H1 (cell line): ENCODE measurements around the gene GJD3. TPM values are rescaled to one million over a fixed set of nuclear protein-coding genes. Genes with fewer than 3 reads are reported as not detected.

Source experiments
- CTCF ChIA-PET: fragments of 300-600 bp; sonication (Branson Sonifier 250); formaldehyde crosslinking; loops from one replicate; lab custom pipeline; 2021; ENCODE audit not compliant: partially characterized antibody; lab: Charles Lee
- POLR2A ChIA-PET: fragments of 300-600 bp; sonication (Branson Sonifier 250); formaldehyde crosslinking; loops from one replicate; lab custom pipeline; 2021; ENCODE audit warnings: inconsistent platforms; ENCODE audit not compliant: partially characterized antibody; lab: Charles Lee
- DNase-seq, 2 experiments: peaks; one replicate each; pipeline versions ENCODE4 v3.0.0 to v3.0.0-alpha.2; 2010 to 2022; ENCODE audit warnings: low spot score in 2 of 2, low read depth in 1 of 2, mixed read lengths in 1 of 2
- FAIRE-seq: peaks from 2 replicates; lab custom pipeline; 2011; peaks lifted over from hg19 to GRCh38; lab: Jason Lieb, UNC
- H2AFZ ChIP-seq: 2 replicates; pipeline ENCODE4 v1.8.1; 2012; ENCODE audit warnings: low read length, inconsistent platforms
- H2AK5ac ChIP-seq: 2 replicates; pipeline ENCODE4 v1.6.1; 2013; ENCODE audit warnings: low read depth, low read length
- H2BK120ac ChIP-seq: replicated peaks from 2 replicates; pipeline ENCODE3; 2013; ENCODE audit warnings: low read depth, low read length, inconsistent platforms
- H2BK12ac ChIP-seq: 2 replicates; pipeline ENCODE4 v1.6.1; 2013; ENCODE audit warnings: low read depth, low read length
- H2BK15ac ChIP-seq: 2 replicates; pipeline ENCODE4 v1.6.1; 2013; ENCODE audit warnings: low read length
- H2BK20ac ChIP-seq: 2 replicates; pipeline ENCODE4 v1.6.1; 2013; ENCODE audit warnings: low read length
- H2BK5ac ChIP-seq: 2 replicates; pipeline ENCODE4 v1.6.1; 2013; ENCODE audit warnings: low read depth, low read length
- H3K14ac ChIP-seq: 2 replicates; pipeline ENCODE4 v1.6.1; 2013; ENCODE audit warnings: inconsistent platforms; ENCODE audit not compliant: insufficient read length
- H3K18ac ChIP-seq: 2 replicates; pipeline ENCODE4 v1.6.1; 2013; ENCODE audit warnings: low read length; ENCODE audit errors: extremely low read depth
- H3K23ac ChIP-seq: 2 replicates; pipeline ENCODE4 v1.6.1; 2013; ENCODE audit warnings: inconsistent platforms; ENCODE audit not compliant: insufficient read length
- H3K23me2 ChIP-seq: 2 replicates; pipeline ENCODE4 v1.6.1; 2013; ENCODE audit warnings: low read depth, low read length
- H3K27ac ChIP-seq: 2 replicates; pipeline ENCODE4 v1.6.1; 2011; ENCODE audit warnings: low read depth, low read length, inconsistent platforms
- H3K27me3 ChIP-seq, 4 experiments: replicated peaks in 1 of 4; 1 replicate in 1 of 4; 2 replicates in 3 of 4; pipeline versions ENCODE4 v1.6.1 to v1.8.1; 2011 to 2013; ENCODE audit warnings: low read length in 3 of 4, mild to moderate bottlenecking in 3 of 4, inconsistent platforms in 2 of 4, mixed read lengths in 2 of 4, moderate library complexity in 1 of 4; ENCODE audit not compliant: control insufficient read depth in 3 of 4, insufficient read depth in 3 of 4; ENCODE audit errors: extremely low read depth in 1 of 4
- H3K36me3 ChIP-seq, 4 experiments: 2 replicates each; pipeline versions ENCODE4 v1.6.1 to v1.8.1; 2011 to 2013; ENCODE audit warnings: mild to moderate bottlenecking in 4 of 4, low read length in 3 of 4, moderate library complexity in 2 of 4, control low read depth in 1 of 4, inconsistent platforms in 1 of 4; ENCODE audit not compliant: insufficient read depth in 4 of 4, control insufficient read depth in 2 of 4
- H3K4ac ChIP-seq: replicated peaks from 2 replicates; pipeline ENCODE3; 2013; ENCODE audit warnings: low read length, low read depth, mixed read lengths, inconsistent platforms; ENCODE audit not compliant: insufficient read length
- H3K4me1 ChIP-seq, 4 experiments: replicated peaks in 1 of 4; 1 replicate in 1 of 4; 2 replicates in 3 of 4; pipeline versions ENCODE4 v1.6.1 to v1.8.1; 2011 to 2013; ENCODE audit warnings: low read length in 3 of 4, inconsistent platforms in 2 of 4, mixed read lengths in 1 of 4; ENCODE audit not compliant: insufficient read depth in 4 of 4, control insufficient read depth in 3 of 4
- H3K4me2 ChIP-seq, 2 experiments: 2 replicates each; pipeline versions ENCODE4 v1.6.1 to v1.8.1; 2011 to 2013; ENCODE audit warnings: low read depth in 2 of 2, low read length in 2 of 2, control low read depth in 1 of 2, inconsistent platforms in 1 of 2, mild to moderate bottlenecking in 1 of 2; ENCODE audit not compliant: insufficient read depth in 1 of 2
- H3K4me3 ChIP-seq, 4 experiments: fragments of 200-600, 300-600 bp in 1 of 4; sonication (generic), shearing (Covaris generic), sonication (Bioruptor Twin) in 1 of 4; 2 replicates each; pipeline versions ENCODE4 v1.5.1 to v1.8.1; 2011 to 2016; ENCODE audit warnings: low read length in 4 of 4, low read depth in 3 of 4, control low read depth in 2 of 4, inconsistent platforms in 2 of 4, mild to moderate bottlenecking in 2 of 4, mixed read lengths in 1 of 4, moderate library complexity in 1 of 4; ENCODE audit not compliant: insufficient read depth in 2 of 4; ENCODE audit errors: extremely low read depth in 1 of 4
- H3K56ac ChIP-seq: replicated peaks from 2 replicates; pipeline ENCODE3; 2013; ENCODE audit warnings: low read depth, mild to moderate bottlenecking, mixed read lengths, low read length, inconsistent platforms; ENCODE audit not compliant: insufficient read length
- H3K79me1 ChIP-seq: 2 replicates; pipeline ENCODE4 v1.6.1; 2013; ENCODE audit warnings: low read depth, low read length, control low read depth
- H3K79me2 ChIP-seq, 2 experiments: 2 replicates each; pipeline versions ENCODE4 v1.6.1 to v1.8.1; 2012 to 2013; ENCODE audit warnings: low read length in 2 of 2, mild to moderate bottlenecking in 2 of 2, inconsistent platforms in 1 of 2; ENCODE audit not compliant: insufficient read depth in 2 of 2, control insufficient read depth in 1 of 2
- H3K9ac ChIP-seq, 4 experiments: replicated peaks in 1 of 4; 1 replicate in 1 of 4; 2 replicates in 3 of 4; pipeline versions ENCODE4 v1.6.1 to v1.8.1; 2011 to 2013; ENCODE audit warnings: low read depth in 3 of 4, low read length in 3 of 4, control low read depth in 2 of 4, mild to moderate bottlenecking in 2 of 4, moderate library complexity in 2 of 4, inconsistent platforms in 1 of 4; ENCODE audit errors: extremely low read depth in 1 of 4
- H3K9me3 ChIP-seq, 2 experiments: 2 replicates each; pipeline versions ENCODE4 v1.6.1 to v1.8.1; 2012 to 2013; ENCODE audit warnings: mild to moderate bottlenecking in 2 of 2, moderate library complexity in 2 of 2, control low read depth in 1 of 2, inconsistent platforms in 1 of 2, low read depth in 1 of 2, low read length in 1 of 2, mixed read lengths in 1 of 2; ENCODE audit not compliant: insufficient read depth in 2 of 2
- H4K20me1 ChIP-seq, 2 experiments: replicated peaks in 1 of 2; 2 replicates each; pipeline versions ENCODE3 to v1.8.1; 2011 to 2013; ENCODE audit warnings: inconsistent platforms in 2 of 2, low read length in 2 of 2, mild to moderate bottlenecking in 1 of 2; ENCODE audit not compliant: insufficient read depth in 2 of 2, control insufficient read depth in 1 of 2
- H4K5ac ChIP-seq: 2 replicates; pipeline ENCODE4 v1.6.1; 2013; ENCODE audit warnings: low read length, low read depth, mixed read lengths, inconsistent platforms; ENCODE audit not compliant: insufficient read length
- H4K8ac ChIP-seq: 2 replicates; pipeline ENCODE4 v1.8.0; 2013; ENCODE audit warnings: mild to moderate bottlenecking, moderate library complexity, low read length, inconsistent platforms; ENCODE audit not compliant: insufficient read depth; ENCODE audit errors: extremely low read depth
- H4K91ac ChIP-seq: replicated peaks from 2 replicates; pipeline ENCODE3; 2013; ENCODE audit warnings: low read length, mixed read lengths, inconsistent platforms; ENCODE audit not compliant: insufficient read length
- CEBPB ChIP-seq: IDR thresholded peaks from 2 replicates; pipeline ENCODE4 v1.6.1; 2012; ENCODE audit warnings: low read depth, low read length
- CTBP2 ChIP-seq: IDR thresholded peaks from 2 replicates; pipeline ENCODE4 v1.7.0; 2011; ENCODE audit warnings: borderline replicate concordance, mild to moderate bottlenecking, moderate library complexity, mixed read lengths, low read length; ENCODE audit not compliant: insufficient read depth, insufficient read length
- EGR1 ChIP-seq: IDR thresholded peaks from 2 replicates; pipeline ENCODE4 v1.6.1; 2011; ENCODE audit warnings: low read depth, low read length, borderline replicate concordance
- EZH2 ChIP-seq: fragments of 200-600 bp; sonication (generic); IDR thresholded peaks from 2 replicates; pipeline ENCODE4 v1.7.1; 2012; ENCODE audit warnings: low read depth, mild to moderate bottlenecking, moderate library complexity, low read length, inconsistent platforms; ENCODE audit not compliant: severe bottlenecking
- HDAC2 ChIP-seq, 2 experiments: fragments of 300-600 bp in 1 of 2; sonication (generic) in 1 of 2; IDR thresholded peaks; 2 replicates each; pipeline ENCODE4 v1.6.1; 2011 to 2012; ENCODE audit warnings: low read depth in 2 of 2, low read length in 2 of 2, mild to moderate bottlenecking in 2 of 2, moderate library complexity in 2 of 2, borderline replicate concordance in 1 of 2, inconsistent platforms in 1 of 2
- POLR2AphosphoS5 ChIP-seq: IDR thresholded peaks from 2 replicates; pipeline ENCODE4 v1.6.1; 2011; ENCODE audit warnings: low read depth, low read length
- TBP ChIP-seq: IDR thresholded peaks from 2 replicates; pipeline ENCODE4 v1.6.1; 2011; ENCODE audit warnings: low read depth, low read length, improper control_type of control experiment
- WGBS, 2 experiments: shearing (Covaris generic) in 1 of 2; methylation state at CpG; one replicate each; pipeline versions ENCODE4 v1.1.6 to v1.1.7; 2013 to 2015; ENCODE audit warnings: low lambda C conversion rate in 2 of 2, mixed read lengths in 2 of 2, inconsistent platforms in 1 of 2, low coverage in 1 of 2, missing lambda C conversion rate in 1 of 2; ENCODE audit not compliant: insufficient replicate concordance in 2 of 2, insufficient coverage in 1 of 2, insufficient read length in 1 of 2; ENCODE audit errors: extremely low coverage in 1 of 2, missing lambda C conversion rate in 1 of 2; 5-methylcytosine and 5-hydroxymethylcytosine counted together
- polyA plus RNA-seq, 7 experiments: library from polyadenylated mRNA; depleted of rRNA in 3 of 7; stranded (reverse) in 5 of 7; unstranded in 2 of 7; fragments of >200 nt in 5 of 7; fragments of 200-250 nt in 2 of 7; gene quantifications; 1 replicate in 5 of 7; 2 replicates in 1 of 7; 4 replicates in 1 of 7; pipeline versions ENCODE4 v1.2.1 to v1.2.3, GENCODE V29; 2011 to 2013; ENCODE audit warnings: missing spikeins in 2 of 7, mixed read lengths in 2 of 7
- total RNA-seq: library from RNA; stranded (reverse); fragmentation: NEBNext Ultra II Directional; extraction: Animal tissue kit (Norgen Biotek cat#: 25700); gene quantifications from 2 replicates; pipeline ENCODE4 v1.2.1, GENCODE V29; 2021
- TF ChIP-seq, protein P1 (sequence below), 3 experiments: IDR thresholded peaks; 1 replicate in 2 of 3; 2 replicates in 1 of 3; pipeline versions ENCODE4 v1.5.1 to v1.6.1; 2011; ENCODE audit warnings: low read length in 3 of 3, mild to moderate bottlenecking in 3 of 3, inconsistent platforms in 2 of 3, low read depth in 1 of 3, moderate library complexity in 1 of 3; ENCODE audit not compliant: insufficient read depth in 1 of 3; ENCODE audit errors: control extremely low read depth in 1 of 3

Gene GJD3
- total and polyA plus RNA-seq, 2 of the 8 experiments (the other 6 are each of a cell fraction or from before 2014, with no cell fraction given) = 0.53 to 1.9 TPM

DNA sequence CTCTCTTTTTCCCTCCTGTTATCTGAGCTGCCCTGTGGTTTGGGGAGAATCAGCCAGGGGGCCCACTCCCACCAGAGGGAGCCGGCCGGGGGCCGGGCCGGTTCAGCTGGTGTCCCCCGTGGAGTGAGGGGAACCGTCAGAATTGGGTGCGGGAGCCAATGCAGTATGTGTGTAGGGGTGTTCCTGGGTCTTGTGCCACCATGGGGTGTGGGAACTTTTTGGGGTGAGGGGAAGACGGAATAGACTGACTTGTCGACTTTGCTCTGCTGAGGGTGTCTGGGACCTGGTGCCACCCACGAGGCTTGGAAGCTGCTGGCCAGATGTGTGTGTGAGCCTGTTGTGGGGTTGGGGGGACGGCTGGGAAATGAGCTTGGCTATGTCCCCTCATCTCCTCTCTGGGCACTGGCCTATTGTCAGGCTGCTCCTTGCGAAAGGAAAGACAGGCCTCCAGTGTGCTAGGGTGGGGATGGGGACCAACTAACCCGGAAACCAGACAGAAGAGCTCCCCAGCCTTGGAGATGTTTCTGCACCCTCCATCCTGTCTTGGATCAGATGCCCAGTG, 45.6 kb downstream of the GJD3 start:
- Histone ChIP-seq H3K4me2 (peak overlapping the region; percentile 75 to 97), H3K14ac (no peak overlapping the region), H3K56ac (no peak overlapping the region), H2AK5ac (no peak overlapping the region), H2AFZ (no peak overlapping the region), H4K8ac (no peak overlapping the region), H2BK20ac (no peak overlapping the region), H3K18ac (no peak overlapping the region), H4K91ac (no peak overlapping the region)
- FAIRE-seq (no peak), DNase-seq (no peak)
- CTCF ChIA-PET = interaction anchor here (0.9 to 39.2 kb wide), 6 partner anchors 9 to 34 kb away, joined by 4 to 1198 read pairs (median 6); partner anchors contain the start of genes GJD3 and RARA
- TF ChIP-seq TBP (no peak), CEBPB (no peak), HDAC2 (IDR thresholded peaks at IDR 0.05; ENCODE audit: borderline replicate concordance in 1 of 2, low read depth in 2 of 2, low read length in 2 of 2) (no peak), POLR2AphosphoS5 (no peak), CTBP2 (no peak), EZH2 (peak; percentile 14), EGR1 (no peak)
- TF ChIP-seq, protein P1, sequence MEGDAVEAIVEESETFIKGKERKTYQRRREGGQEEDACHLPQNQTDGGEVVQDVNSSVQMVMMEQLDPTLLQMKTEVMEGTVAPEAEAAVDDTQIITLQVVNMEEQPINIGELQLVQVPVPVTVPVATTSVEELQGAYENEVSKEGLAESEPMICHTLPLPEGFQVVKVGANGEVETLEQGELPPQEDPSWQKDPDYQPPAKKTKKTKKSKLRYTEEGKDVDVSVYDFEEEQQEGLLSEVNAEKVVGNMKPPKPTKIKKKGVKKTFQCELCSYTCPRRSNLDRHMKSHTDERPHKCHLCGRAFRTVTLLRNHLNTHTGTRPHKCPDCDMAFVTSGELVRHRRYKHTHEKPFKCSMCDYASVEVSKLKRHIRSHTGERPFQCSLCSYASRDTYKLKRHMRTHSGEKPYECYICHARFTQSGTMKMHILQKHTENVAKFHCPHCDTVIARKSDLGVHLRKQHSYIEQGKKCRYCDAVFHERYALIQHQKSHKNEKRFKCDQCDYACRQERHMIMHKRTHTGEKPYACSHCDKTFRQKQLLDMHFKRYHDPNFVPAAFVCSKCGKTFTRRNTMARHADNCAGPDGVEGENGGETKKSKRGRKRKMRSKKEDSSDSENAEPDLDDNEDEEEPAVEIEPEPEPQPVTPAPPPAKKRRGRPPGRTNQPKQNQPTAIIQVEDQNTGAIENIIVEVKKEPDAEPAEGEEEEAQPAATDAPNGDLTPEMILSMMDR (IDR thresholded peaks at IDR 0.05; ENCODE audit: control extremely low read depth in 1 of 3, insufficient read depth in 1 of 3, low read depth in 1 of 3, low read length in 3 of 3) = peak in 1 of 3 experiments; percentile 6; a peak in 1 of 4 replicates
- TF ChIP-seq, all 59 proteins: peak for 2
- Histone ChIP-seq H3K79me1 (peaks cover 11% of the 10 kb centered on the region), H3K9me3 (no peaks in the 10 kb centered on the region), H3K36me3 (no peaks in the 10 kb centered on the region), H4K20me1 (peaks cover 18 to 29% of the 10 kb centered on the region in 2 experiments), H2BK5ac (no peak overlapping the region), H3K9ac (no peak overlapping the region), H2BK120ac (no peak overlapping the region), H3K4me1 (peaks cover 0 to 38% (median 28%) of the 10 kb centered on the region in 4 experiments; a peak in 6 of 7 replicates), H4K5ac (no peak overlapping the region), H2BK15ac (peak overlapping the region; percentile 18; the same call in 1 of the 2 replicates), H2BK12ac (no peak overlapping the region), H3K4ac (no peak overlapping the region), H3K27ac (no peak overlapping the region), H3K4me3 (peak overlapping the region; percentile 55 to 81 (median 71)), H3K27me3 (peaks cover 0 to 30% (median 16%) of the 10 kb centered on the region in 4 experiments; a peak in 5 of 7 replicates), H3K79me2 (peaks cover 0 to 20% of the 10 kb centered on the region in 2 experiments; a peak in 2 of 4 replicates), H3K23me2 (peaks cover 18% of the 10 kb centered on the region), H3K23ac (no peak overlapping the region)
- POLR2A ChIA-PET = interaction anchor here (1.0 to 30.6 kb wide), 5 partner anchors 11 to 33 kb away, joined by 3 to 540 read pairs (median 3); partner anchors contain the start of genes CDC6 and RARA
- WGBS, 2 experiments = 25% methylated on average over 13 of the region's 13 CpGs; no CpG with 5 or more reads in 1 of the 2 experiments
